IMR-90 (cell line): ENCODE measurements around the gene CTR9. TPM values are rescaled to one million over a fixed set of nuclear protein-coding genes. Genes with fewer than 3 reads are reported as not detected.

Source experiments
- ATAC-seq: fragments of 200-7000 bp; cut with Tn5 transposase; 2 replicates; pipeline ENCODE4 v1.9.1; 2020; ENCODE audit warnings: low read depth, mild to moderate bottlenecking, moderate library complexity
- BruUV-seq: library from RNA; stranded (reverse); fragments of 400-500 nt; replicated peaks from 2 replicates; lab custom pipeline; 2021; lab: Mats Ljungman, UMichigan
- CTCF ChIA-PET: fragments of 300-600 bp; formaldehyde crosslinking; extraction: SDS; loops from one replicate; lab custom pipeline; 2021; ENCODE audit warnings: antibody characterized with exemption; lab: Yijun Ruan, JAX
- POLR2A ChIA-PET: fragments of 300-600 bp; sonication (Branson Sonifier 250); formaldehyde crosslinking; loops from one replicate; lab custom pipeline; 2022; ENCODE audit warnings: antibody characterized with exemption; ENCODE audit not compliant: unreplicated experiment; lab: Charles Lee
- DNase-seq: peaks from one replicate; pipeline ENCODE4 v3.0.0; 2013
- H2AFZ ChIP-seq: replicated peaks from 2 replicates; pipeline ENCODE3; 2013; ENCODE audit warnings: low read length, mild to moderate bottlenecking; ENCODE audit not compliant: poor library complexity
- H2AK5ac ChIP-seq: 2 replicates; pipeline ENCODE4 v1.6.1; 2013; ENCODE audit warnings: low read depth, low read length, inconsistent platforms
- H2AK9ac ChIP-seq: replicated peaks from 2 replicates; pipeline ENCODE3; 2013; ENCODE audit warnings: mild to moderate bottlenecking, low read depth, low read length, moderate library complexity; ENCODE audit not compliant: poor library complexity
- H2BK120ac ChIP-seq: 2 replicates; pipeline ENCODE4 v1.6.1; 2013; ENCODE audit warnings: low read depth, low read length, inconsistent platforms
- H2BK15ac ChIP-seq: 3 replicates; pipeline ENCODE4 v1.6.1; 2013; ENCODE audit warnings: low read depth, low read length, inconsistent platforms
- H2BK20ac ChIP-seq: 2 replicates; pipeline ENCODE4 v1.6.1; 2013; ENCODE audit warnings: low read depth, mild to moderate bottlenecking, inconsistent platforms, low read length, moderate library complexity
- H2BK5ac ChIP-seq: 2 replicates; pipeline ENCODE4 v1.6.1; 2013; ENCODE audit warnings: mild to moderate bottlenecking, low read depth, low read length, inconsistent platforms; ENCODE audit not compliant: poor library complexity, severe bottlenecking
- H3K14ac ChIP-seq: replicated peaks from 2 replicates; pipeline ENCODE4 v1.6.1; 2013; ENCODE audit warnings: low read depth, low read length, inconsistent platforms
- H3K18ac ChIP-seq: 2 replicates; pipeline ENCODE4 v1.6.1; 2013; ENCODE audit warnings: low read depth, low read length, control low read depth
- H3K23ac ChIP-seq: 2 replicates; pipeline ENCODE4 v1.6.1; 2013; ENCODE audit warnings: low read depth, low read length, inconsistent platforms
- H3K27ac ChIP-seq: 2 replicates; pipeline ENCODE4 v1.5.1; 2013; ENCODE audit warnings: mild to moderate bottlenecking, control low read depth, low read length; ENCODE audit not compliant: insufficient read depth
- H3K27me3 ChIP-seq: 2 replicates; pipeline ENCODE4 v1.6.1; 2013; ENCODE audit warnings: low read length; ENCODE audit not compliant: control insufficient read depth, insufficient read depth
- H3K36me3 ChIP-seq: 2 replicates; pipeline ENCODE4 v1.6.1; 2013; ENCODE audit warnings: low read length, mixed read lengths; ENCODE audit not compliant: control insufficient read depth, insufficient read depth
- H3K4ac ChIP-seq: 2 replicates; pipeline ENCODE4 v1.6.1; 2013; ENCODE audit warnings: low read depth, low read length, inconsistent platforms
- H3K4me1 ChIP-seq: 2 replicates; pipeline ENCODE4 v1.6.1; 2013; ENCODE audit warnings: low read length, mixed read lengths; ENCODE audit not compliant: control insufficient read depth, insufficient read depth
- H3K4me2 ChIP-seq: 2 replicates; pipeline ENCODE4 v1.6.1; 2013; ENCODE audit warnings: low read depth, mild to moderate bottlenecking, control low read depth, low read length, moderate library complexity
- H3K4me3 ChIP-seq: 2 replicates; pipeline ENCODE4 v1.5.1; 2013; ENCODE audit warnings: low read depth, mild to moderate bottlenecking, control low read depth, low read length, moderate library complexity; ENCODE audit not compliant: insufficient read depth
- H3K56ac ChIP-seq: 2 replicates; pipeline ENCODE4 v1.6.1; 2013; ENCODE audit warnings: low read length, inconsistent platforms; ENCODE audit not compliant: insufficient read depth; ENCODE audit errors: extremely low read depth
- H3K79me1 ChIP-seq, 2 experiments: 2 replicates each; pipeline ENCODE4 v1.6.1; 2013; ENCODE audit warnings: low read length in 2 of 2, inconsistent platforms in 1 of 2, low read depth in 1 of 2
- H3K9ac ChIP-seq: 2 replicates; pipeline ENCODE4 v1.6.1; 2013; ENCODE audit warnings: low read depth, low read length, control low read depth
- H3K9me1 ChIP-seq: 2 replicates; pipeline ENCODE4 v1.6.1; 2013; ENCODE audit warnings: low read length, inconsistent platforms; ENCODE audit not compliant: insufficient read depth
- H3K9me3 ChIP-seq: 2 replicates; pipeline ENCODE4 v1.6.1; 2013; ENCODE audit warnings: low read length; ENCODE audit not compliant: control insufficient read depth, insufficient read depth
- H4K20me1 ChIP-seq: 2 replicates; pipeline ENCODE4 v1.6.1; 2013; ENCODE audit warnings: low read length, inconsistent platforms; ENCODE audit not compliant: insufficient read depth
- H4K5ac ChIP-seq: 2 replicates; pipeline ENCODE4 v1.6.1; 2013; ENCODE audit warnings: mild to moderate bottlenecking, low read depth, low read length, control low read depth
- H4K8ac ChIP-seq, 2 experiments: 2 replicates each; pipeline ENCODE4 v1.6.1; 2013; ENCODE audit warnings: low read depth in 2 of 2, low read length in 2 of 2, control low read depth in 1 of 2, inconsistent platforms in 1 of 2
- H4K91ac ChIP-seq: 2 replicates; pipeline ENCODE4 v1.6.1; 2013; ENCODE audit warnings: low read depth, low read length, inconsistent platforms; ENCODE audit not compliant: insufficient read depth
- BHLHE40 ChIP-seq: fragments of 150-350 bp; IDR thresholded peaks from 2 replicates; pipeline ENCODE4 v1.6.1; 2016; ENCODE audit warnings: mild to moderate bottlenecking, low read depth, low read length
- CHD1 ChIP-seq: IDR thresholded peaks from 2 replicates; pipeline ENCODE4 v1.6.1; 2012; ENCODE audit warnings: low read depth, low read length, improper control_type of control experiment
- ELK1 ChIP-seq: fragments of 150-350 bp; IDR thresholded peaks from 2 replicates; pipeline ENCODE4 v1.6.1; 2016; ENCODE audit warnings: low read depth, mild to moderate bottlenecking, low read length, moderate library complexity, borderline replicate concordance
- FOS ChIP-seq: fragments of 150-350 bp; IDR thresholded peaks from 2 replicates; pipeline ENCODE4 v1.6.1; 2016; ENCODE audit warnings: low read depth, low read length
- MAFK ChIP-seq: IDR thresholded peaks from 2 replicates; pipeline ENCODE4 v1.6.1; 2012; ENCODE audit warnings: low read depth, low read length, improper control_type of control experiment
- MAZ ChIP-seq: IDR thresholded peaks from 2 replicates; pipeline ENCODE4 v1.6.1; 2012; ENCODE audit warnings: low read depth, mild to moderate bottlenecking, low read length, improper control_type of control experiment, moderate library complexity, borderline replicate concordance
- MXI1 ChIP-seq: IDR thresholded peaks from 2 replicates; pipeline ENCODE4 v1.6.1; 2012; ENCODE audit warnings: low read depth, mild to moderate bottlenecking, low read length, moderate library complexity, borderline replicate concordance
- NFE2L2 ChIP-seq: fragments of 150-350 bp; IDR thresholded peaks from 2 replicates; pipeline ENCODE4 v1.6.1; 2016; ENCODE audit warnings: low read depth, mild to moderate bottlenecking, low read length
- POLR2A ChIP-seq: IDR thresholded peaks from 2 replicates; pipeline ENCODE4 v1.6.1; 2012; ENCODE audit warnings: mild to moderate bottlenecking, low read depth, low read length
- RCOR1 ChIP-seq: IDR thresholded peaks from 2 replicates; pipeline ENCODE4 v1.6.1; 2012; ENCODE audit warnings: mild to moderate bottlenecking, low read length, improper control_type of control experiment; ENCODE audit not compliant: insufficient replicate concordance
- RFX5 ChIP-seq: IDR thresholded peaks from 2 replicates; pipeline ENCODE4 v1.8.0; 2012; ENCODE audit warnings: low read depth, mild to moderate bottlenecking, low read length, moderate library complexity
- SMC3 ChIP-seq: fragments of 150-350 bp; IDR thresholded peaks from 2 replicates; pipeline ENCODE4 v1.6.1; 2016; ENCODE audit warnings: low read depth, mild to moderate bottlenecking, antibody characterized with exemption, low read length, moderate library complexity
- WGBS, 2 experiments: methylation state at CpG; one replicate each; pipeline versions ENCODE4 v1.1.5 to v1.1.7; 2013; ENCODE audit warnings: missing lambda C conversion rate in 2 of 2; ENCODE audit not compliant: insufficient read length in 1 of 2; ENCODE audit errors: extremely low coverage in 2 of 2; 5-methylcytosine and 5-hydroxymethylcytosine counted together
- dilution Hi-C: fragments of 300-500 bp; cut with HindIII; formaldehyde crosslinking; loops from one replicate; pipeline ENCODE4 v1.14.3; 2018; ENCODE audit warnings: low sequenced_read_pairs; ENCODE audit not compliant: unreplicated experiment
- in situ Hi-C: fragments of 300-500 bp; cut with MboI; formaldehyde crosslinking; loops from 3 replicates; pipeline ENCODE4 v1.14.3; 2019; ENCODE audit warnings: low sequenced_read_pairs, inconsistent platforms, mixed read lengths
- intact Hi-C: fragments of 100-400 bp; cut with micrococcal nuclease; formaldehyde crosslinking; loops from 2 replicates; pipeline ENCODE4 v1.10.0; 2022
- polyA plus RNA-seq, 3 experiments: library from polyadenylated mRNA; depleted of rRNA; stranded (reverse); fragments of >200 nt; gene quantifications; 2 replicates each; pipeline ENCODE4 v1.2.3, GENCODE V29; 2012; ENCODE audit warnings: low replicate concordance in 1 of 3
- total RNA-seq: library from RNA; depleted of rRNA; stranded (reverse); fragments of >200 nt; gene quantifications from 2 replicates; pipeline ENCODE4 v1.2.3, GENCODE V29; 2012
- TF ChIP-seq, protein P1 (sequence below): fragments of 150-350 bp; IDR thresholded peaks from 2 replicates; pipeline ENCODE4 v1.6.1; 2017; ENCODE audit warnings: mild to moderate bottlenecking, antibody characterized with exemption, low read length, low read depth
- TF ChIP-seq, protein P2 (sequence below): conservative IDR thresholded peaks from 2 replicates; pipeline ENCODE4 v1.5.1; 2012; ENCODE audit warnings: mild to moderate bottlenecking, low read depth, low read length, improper control_type of control experiment

The CTR9 gene
- total and polyA plus RNA-seq, 2 of the 4 experiments (the other 2 are of a cell fraction): 16.8 to 37.1 TPM

DNA sequence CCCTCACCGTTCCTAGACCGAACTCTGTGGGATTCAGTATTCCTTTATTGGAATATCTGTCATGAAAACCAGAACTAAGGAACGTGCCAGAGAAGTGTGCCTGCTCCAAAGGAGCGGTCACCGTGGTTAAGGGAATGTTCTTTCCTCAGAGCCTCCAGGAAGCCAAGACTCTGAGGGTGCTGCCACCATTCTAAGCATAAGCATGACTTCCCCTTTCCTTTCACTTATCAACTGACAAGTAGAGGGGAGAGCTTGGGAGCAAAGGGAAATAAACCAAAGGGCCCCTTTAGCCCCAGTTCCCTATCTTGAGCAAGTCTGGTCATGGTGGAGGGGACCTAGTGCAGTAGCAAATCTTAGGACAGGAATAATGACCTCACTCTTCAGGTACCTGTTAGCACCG is 26.8 kb downstream of the CTR9 start:
- CTCF ChIA-PET: interaction anchor here (1.5 kb wide), 1 partner anchor 15 kb away, joined by 6 read pairs; no protein-coding TSS in a partner anchor
- POLR2A ChIA-PET: interaction anchor here (1.0 kb wide), 1 partner anchor 31 kb away, joined by 5 read pairs; the partner anchor contains the start of gene EIF4G2
- no CpG with 5 or more reads among the region's 6 CpGs for WGBS, 2 experiments
- TF ChIP-seq CHD1 (no peak), NFE2L2 (no peak), BHLHE40 (no peak; the same call in 1 of the 2 replicates), ELK1 (no peak), POLR2A (no peak), MAZ (no peak), SMC3 (no peak), MAFK (no peak), FOS (no peak), RFX5 (no peak), MXI1 (no peak), RCOR1 (no peak)
- TF ChIP-seq, protein P1, sequence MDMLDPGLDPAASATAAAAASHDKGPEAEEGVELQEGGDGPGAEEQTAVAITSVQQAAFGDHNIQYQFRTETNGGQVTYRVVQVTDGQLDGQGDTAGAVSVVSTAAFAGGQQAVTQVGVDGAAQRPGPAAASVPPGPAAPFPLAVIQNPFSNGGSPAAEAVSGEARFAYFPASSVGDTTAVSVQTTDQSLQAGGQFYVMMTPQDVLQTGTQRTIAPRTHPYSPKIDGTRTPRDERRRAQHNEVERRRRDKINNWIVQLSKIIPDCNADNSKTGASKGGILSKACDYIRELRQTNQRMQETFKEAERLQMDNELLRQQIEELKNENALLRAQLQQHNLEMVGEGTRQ: no peak
- TF ChIP-seq, protein P2, sequence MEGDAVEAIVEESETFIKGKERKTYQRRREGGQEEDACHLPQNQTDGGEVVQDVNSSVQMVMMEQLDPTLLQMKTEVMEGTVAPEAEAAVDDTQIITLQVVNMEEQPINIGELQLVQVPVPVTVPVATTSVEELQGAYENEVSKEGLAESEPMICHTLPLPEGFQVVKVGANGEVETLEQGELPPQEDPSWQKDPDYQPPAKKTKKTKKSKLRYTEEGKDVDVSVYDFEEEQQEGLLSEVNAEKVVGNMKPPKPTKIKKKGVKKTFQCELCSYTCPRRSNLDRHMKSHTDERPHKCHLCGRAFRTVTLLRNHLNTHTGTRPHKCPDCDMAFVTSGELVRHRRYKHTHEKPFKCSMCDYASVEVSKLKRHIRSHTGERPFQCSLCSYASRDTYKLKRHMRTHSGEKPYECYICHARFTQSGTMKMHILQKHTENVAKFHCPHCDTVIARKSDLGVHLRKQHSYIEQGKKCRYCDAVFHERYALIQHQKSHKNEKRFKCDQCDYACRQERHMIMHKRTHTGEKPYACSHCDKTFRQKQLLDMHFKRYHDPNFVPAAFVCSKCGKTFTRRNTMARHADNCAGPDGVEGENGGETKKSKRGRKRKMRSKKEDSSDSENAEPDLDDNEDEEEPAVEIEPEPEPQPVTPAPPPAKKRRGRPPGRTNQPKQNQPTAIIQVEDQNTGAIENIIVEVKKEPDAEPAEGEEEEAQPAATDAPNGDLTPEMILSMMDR: no peak

More for the DNA sequence above, 26.8 kb downstream of the CTR9 start:
- BruUV-seq: no TSS peak
- Histone ChIP-seq H4K91ac (peak overlapping the region; percentile 16; the same call in 1 of the 2 replicates), H4K20me1 (0 out of 2 replicates have a peak, but pooled peaks cover 4% of the 10 kb centered on the region), H2BK5ac (peak overlapping the region; percentile 66), H2AFZ (no peak overlapping the region), H3K9me1 (peaks cover 11% of the 10 kb centered on the region), H2BK120ac (0 out of 2 replicates have a peak overlapping the region, but pooled peaks have one; percentile 9), H3K4ac (peak overlapping the region; percentile 37; the same call in 1 of the 2 replicates), H3K4me1 (peaks cover 10% of the 10 kb centered on the region), H3K23ac (peak overlapping the region; percentile 49; the same call in 1 of the 2 replicates), H3K36me3 (peaks cover 36% of the 10 kb centered on the region), H3K27ac (peak overlapping the region; percentile 68; the same call in 1 of the 2 replicates), H2BK20ac (peak overlapping the region; percentile 41; the same call in 1 of the 2 replicates), H2AK9ac (peak overlapping the region; percentile 61), H4K5ac (no peak overlapping the region), H2AK5ac (peak overlapping the region; percentile 27; the same call in 1 of the 2 replicates), H2BK15ac (peak overlapping the region; percentile 7; the same call in 1 of the 3 replicates), H3K27me3 (no peaks in the 10 kb centered on the region), H3K18ac (no peak overlapping the region; the same call in 1 of the 2 replicates), H3K4me3 (no peak overlapping the region), H3K9ac (no peak overlapping the region), H3K14ac (0 out of 2 replicates have a peak overlapping the region, but pooled peaks have one; percentile 49), H3K4me2 (peak overlapping the region; percentile 7; the same call in 1 of the 2 replicates), H4K8ac (peak overlapping the region in 1 of 2 experiments; percentile 4; a peak in 1 of 4 replicates), H3K79me1 (0 out of 4 replicates have a peak, but pooled peaks cover 4 to 5% of the 10 kb centered on the region in 2 experiments), H3K9me3 (no peaks in the 10 kb centered on the region), H3K56ac (0 out of 2 replicates have a peak overlapping the region, but pooled peaks have one; percentile 14)
- dilution Hi-C loops (no loop called here), in situ Hi-C loops (loop anchor here (25.0 kb wide), 1 partner anchor 1484 kb away; no protein-coding TSS in a partner anchor), intact Hi-C loops (no loop called here)
- peak; percentile 22 for ATAC-seq
- DNase-seq: peak; percentile 35
